Esophagus squamous epithelium (tissue), 4 donors: Measurements from ENCODE around the gene RNGTT.

Experiments
- CTCF ChIP-seq, 6 experiments: fragments of 450-650 bp in 4 of 6; fragments of 200-600 bp in 2 of 6; sonication (generic) in 2 of 6; IDR thresholded peaks; one replicate each; pipeline ENCODE4 v1.5.1; 2016 to 2019; ENCODE audit warnings: antibody characterized with exemption in 6 of 6, mild to moderate bottlenecking in 4 of 6, moderate library complexity in 4 of 6
- POLR2A ChIP-seq, 4 donors: fragments of 450-650 bp; IDR thresholded peaks; one replicate each; pipeline ENCODE4 v1.6.1; 2017; ENCODE audit warnings: antibody characterized with exemption in 4 of 4, mild to moderate bottlenecking in 4 of 4, moderate library complexity in 3 of 4

GRCh38 chr6:89010825-89011224, 47.4 kb upstream of the RNGTT start:
- TF ChIP-seq CTCF (IDR thresholded peaks at IDR 0.05) (no peak), POLR2A (IDR thresholded peaks at IDR 0.05) (no peak)
